GM19099 (cell line): Measurements from ENCODE around the gene CSMD2.

Experiments
- POLR2A ChIP-seq: IDR thresholded peaks from 3 replicates; pipeline ENCODE4 v1.6.1; 2011; ENCODE audit warnings: low read depth; ENCODE audit not compliant: insufficient read length; ENCODE audit errors: extremely low read depth

Gene CSMD2

DNA sequence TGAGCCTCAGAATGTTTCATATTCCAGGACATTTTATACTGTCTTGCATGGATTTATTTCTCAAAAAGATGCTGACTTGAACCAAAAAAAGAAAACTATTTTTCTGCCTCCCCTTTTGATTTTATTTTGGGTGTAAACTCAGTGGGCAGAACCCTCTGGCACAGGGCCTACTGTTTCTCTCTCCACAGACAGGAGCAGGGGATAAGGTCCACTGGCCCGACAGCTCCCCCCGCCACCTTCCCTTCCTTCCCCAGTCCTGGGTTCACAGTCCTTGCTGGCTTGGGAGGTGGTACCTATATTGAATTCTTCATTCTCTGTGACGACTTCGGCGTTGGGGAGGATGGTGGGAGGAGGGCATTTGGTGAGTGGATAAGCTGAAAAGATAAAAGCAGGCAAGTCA, 578.2 kb downstream of the CSMD2 start:
- TF ChIP-seq POLR2A: no peak

DNA sequence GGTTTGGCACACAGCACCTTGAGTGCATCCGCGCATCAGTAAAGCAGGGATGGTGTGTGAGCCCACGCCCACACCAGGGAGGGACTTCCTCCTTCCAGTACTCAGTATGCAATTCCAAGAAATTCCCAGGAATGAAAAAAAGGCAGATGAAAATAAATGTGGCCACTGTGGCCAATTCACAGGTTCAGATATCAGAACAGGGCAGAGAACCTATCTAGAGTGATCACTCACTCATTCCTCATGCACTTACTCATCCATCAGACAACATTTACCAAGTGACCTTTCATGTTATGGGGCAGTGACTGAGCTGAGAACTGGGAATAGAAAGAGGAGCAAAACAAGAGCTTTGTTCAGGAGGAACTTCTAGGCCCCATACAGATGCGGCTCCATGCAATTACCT, 578.9 kb downstream of the CSMD2 start:
- no peak for TF ChIP-seq POLR2A

DNA sequence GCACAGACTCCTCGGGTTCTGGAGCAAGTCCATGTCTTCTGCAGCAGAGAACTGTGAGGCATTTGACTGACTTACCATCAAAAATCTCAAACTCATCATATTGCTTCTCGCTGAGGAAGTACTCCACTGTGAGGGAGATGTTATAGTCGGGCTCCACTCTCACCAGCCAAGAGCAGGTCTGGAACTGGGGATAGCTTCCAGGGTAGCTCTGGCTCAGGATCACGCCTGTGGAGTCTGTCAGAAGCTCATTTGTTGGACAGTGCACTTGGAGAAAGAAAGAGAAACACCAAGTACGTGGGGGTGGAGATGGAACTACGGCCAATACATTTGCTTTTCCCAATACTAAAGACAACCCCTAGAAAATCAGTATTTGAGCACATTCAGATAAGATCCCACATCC, 581.5 kb downstream of the CSMD2 start:
- TF ChIP-seq POLR2A: no peak

DNA sequence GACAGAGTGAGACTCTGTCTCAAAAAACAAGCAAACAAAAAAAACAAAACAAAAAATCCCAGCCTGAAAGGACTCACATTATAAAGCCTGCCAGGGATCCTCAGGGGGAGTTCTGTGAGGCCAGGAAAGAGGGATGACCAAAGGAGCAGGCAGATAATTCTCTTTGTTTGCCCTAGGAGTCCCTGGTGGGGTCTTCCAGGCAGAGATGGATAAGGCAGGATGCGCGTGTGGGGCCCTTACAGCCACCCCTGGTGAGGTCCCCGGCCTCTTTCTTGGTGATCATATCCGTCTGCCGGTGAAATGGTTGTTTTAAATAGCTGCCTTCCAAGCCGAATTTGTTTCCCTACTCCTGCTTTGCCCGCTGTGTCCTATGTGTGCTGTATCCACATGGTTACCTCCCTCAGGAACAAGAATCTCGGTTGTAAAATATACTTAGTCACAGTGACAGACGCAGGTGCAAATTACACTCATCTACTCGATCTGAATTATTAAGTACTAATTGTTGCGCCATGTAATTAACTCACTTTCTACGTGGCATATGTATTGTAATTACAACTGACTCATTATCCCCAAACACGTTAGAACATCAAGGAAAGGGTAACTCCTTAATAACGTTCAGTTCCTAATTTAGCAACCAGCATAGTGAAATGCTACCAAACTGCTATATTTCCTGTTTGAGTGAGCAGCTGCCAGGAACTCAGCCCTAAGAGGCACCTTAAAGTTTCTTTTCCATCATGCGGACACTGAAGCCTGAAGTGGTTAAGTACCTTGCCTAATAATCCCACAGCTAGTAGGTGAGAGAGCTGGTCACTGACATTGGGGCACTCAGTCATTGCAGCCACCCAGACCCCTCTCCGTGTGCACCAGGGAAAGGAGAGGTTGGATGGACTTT, 586.2 kb downstream of the CSMD2 start:
- TF ChIP-seq POLR2A: no peak

DNA sequence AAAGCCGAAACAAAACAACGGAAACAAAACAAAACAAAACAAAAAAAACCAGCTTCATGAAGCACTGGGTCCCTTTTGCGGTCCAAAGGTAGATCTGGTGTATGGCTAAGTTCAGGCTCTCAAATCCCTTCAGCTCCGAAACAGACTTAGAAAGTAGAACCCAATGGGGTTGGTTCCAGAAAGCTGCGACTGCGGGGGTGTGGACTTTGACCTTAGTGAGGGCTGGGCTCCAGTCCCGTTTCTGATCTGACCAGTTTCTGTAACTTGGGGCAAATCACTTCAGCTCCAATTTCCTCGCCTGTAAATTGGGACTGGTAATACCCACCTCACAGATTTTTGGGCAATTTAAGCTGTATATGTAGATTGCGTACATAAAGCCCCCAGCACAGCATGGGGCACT, 587.4 kb downstream of the CSMD2 start:
- no peak for TF ChIP-seq POLR2A

DNA sequence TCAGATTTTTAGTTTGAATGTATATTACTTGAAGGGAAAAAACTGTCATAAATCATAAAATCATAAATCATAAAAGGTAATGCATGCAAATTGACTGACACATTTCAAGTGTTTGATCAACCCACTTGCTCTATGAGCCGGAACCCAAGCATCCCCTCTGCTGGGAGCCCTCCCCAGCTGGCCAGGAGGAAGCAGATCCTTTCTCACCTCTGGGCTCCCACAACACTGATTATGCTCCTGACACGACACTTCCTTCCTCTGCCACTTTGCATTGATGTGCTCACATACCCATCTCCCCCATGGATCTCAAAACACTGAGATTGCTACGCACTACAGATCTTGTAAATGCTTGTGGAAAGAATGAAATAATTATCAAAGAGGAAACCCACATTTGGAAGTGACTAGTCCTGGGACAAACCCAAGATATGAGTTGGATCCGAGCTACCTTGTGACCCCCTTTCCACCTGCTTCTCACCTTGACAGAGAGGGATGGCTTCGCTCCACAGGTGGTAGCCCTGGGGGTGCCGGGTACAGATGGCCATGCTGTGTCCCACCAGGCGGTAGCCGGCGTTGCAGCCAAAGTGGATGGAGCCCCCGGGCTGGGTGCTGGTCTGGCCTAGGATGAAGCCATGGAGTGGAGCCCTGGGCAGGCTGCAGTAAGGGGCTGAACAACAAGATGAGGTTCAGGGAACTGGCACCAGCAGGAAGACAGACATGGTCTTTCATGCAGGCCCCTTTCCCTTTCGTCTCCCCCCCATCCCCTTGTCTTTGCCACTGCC, 588.0 kb downstream of the CSMD2 start:
- TF ChIP-seq POLR2A: no peak

DNA sequence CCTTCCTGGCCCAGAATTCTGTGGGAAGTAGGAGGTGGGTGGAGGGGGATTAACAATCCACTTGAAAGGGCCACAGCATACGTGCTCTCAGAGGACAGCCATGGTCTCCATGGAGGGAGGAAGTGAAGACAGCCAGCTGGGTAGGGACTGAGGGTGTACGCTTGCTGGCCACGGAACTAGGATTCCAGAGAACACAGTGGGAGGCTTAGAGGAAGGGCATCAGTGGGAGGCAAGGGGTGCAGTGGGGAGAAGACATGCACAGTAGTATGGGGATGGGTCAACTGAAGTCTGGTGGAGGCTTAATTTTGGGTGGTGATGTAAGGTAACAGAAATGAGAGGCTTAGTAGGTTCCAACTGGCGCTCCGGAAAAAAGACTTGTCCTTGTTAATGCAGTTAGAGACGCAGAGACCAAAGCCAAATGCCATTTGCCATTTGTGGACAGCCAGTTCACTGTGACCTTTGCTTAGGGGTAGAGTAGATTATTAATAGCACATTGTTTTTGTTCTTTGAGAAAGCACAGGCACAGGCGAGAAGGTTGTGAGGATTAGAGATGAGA, 589.6 kb downstream of the CSMD2 start:
- TF ChIP-seq POLR2A: no peak

DNA sequence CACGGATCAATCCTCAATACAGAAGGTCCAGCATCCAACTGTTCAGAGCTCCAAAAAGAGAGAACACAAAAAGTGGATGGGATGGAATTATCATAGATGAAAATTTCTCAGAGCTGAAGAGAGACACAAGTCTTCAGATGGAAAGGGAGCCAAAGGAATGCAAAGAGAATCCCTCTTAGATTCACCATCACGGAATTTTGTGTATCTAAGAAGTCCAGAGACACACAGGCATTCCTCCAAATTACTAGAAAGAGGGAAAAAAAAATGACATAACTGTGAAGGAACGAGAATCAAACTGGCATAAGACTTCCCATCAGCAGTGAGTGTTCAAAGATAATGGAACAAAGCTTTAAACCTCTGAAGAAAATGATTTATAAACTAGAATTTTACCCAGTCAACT, 591.4 kb downstream of the CSMD2 start:
- no peak for TF ChIP-seq POLR2A

DNA sequence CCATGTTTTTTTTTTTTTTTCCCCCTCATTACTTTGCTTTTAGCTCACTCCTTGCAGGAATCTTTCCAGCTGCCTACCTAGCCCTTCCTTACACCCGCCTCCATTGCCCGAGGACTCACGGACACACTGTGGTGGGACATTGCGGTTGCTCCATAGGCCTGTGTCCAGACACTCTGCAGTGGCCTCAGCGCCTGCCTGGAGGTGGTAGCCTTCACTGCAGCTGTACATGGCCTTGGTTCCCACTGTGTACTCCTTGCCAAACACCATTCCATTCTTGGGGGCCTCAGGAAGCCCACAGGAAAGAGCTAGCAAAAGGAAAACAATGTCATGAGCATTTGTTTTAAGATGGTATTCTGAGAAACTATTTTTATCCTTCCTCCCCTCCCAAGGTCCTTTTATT, 592.6 kb downstream of the CSMD2 start:
- TF ChIP-seq POLR2A: no peak

DNA sequence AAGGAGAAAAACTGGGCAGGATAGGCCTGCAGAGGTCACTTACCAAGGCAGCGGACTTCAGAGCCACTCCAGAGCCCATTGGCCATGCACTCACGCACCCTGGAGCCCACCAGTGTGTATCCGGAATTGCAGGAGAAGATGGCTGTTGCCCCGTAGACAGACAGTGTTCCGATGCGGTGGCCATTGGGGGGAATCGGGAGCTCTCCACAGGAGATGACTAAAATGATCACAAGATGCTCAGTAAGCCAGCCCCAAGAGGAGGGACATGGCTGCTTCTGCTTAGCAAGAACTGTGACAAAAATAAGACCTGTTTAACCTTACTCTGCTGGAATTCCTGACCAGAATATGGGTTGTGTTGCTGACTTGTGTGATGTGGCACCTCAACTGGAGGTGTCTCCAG, 595.7 kb downstream of the CSMD2 start:
- TF ChIP-seq POLR2A: no peak

DNA sequence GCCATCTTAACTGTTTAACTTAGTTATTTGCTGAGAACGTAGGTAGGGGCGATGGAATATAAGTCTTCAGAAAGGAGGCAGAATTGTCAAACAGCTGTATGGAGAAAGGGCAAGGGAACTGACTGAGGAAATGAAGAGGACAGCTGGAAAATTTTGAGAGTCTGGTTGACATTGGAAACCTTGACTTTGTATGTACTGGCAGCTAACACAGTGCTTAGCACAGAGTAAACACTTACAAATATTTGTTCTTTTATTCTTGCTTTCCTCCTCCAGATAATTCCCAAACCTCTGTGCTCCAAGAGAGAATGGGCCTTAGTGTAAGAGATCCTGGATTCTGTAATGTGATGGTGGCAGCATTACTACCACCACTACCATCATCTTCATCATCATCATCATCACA, 601.3 kb downstream of the CSMD2 start:
- no peak for TF ChIP-seq POLR2A

DNA sequence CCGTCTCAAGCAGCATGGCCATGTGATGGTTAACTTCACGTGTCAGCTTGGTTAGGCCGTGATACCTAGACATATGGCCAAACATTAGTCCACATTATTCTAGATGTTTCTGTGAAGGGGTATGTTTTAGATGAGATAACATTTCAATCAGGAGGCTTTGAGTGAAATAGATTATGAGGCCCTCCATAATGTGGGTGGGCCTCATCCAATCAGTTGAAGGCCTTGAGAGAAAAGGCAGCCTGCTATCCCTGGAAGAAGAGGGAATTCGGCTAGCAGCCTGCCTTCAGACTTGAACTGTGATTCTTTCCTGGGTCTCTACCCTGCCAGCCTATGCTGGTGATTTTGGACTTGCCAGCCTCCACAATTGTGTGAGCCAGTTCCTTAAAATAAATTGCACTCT, 602.5 kb downstream of the CSMD2 start:
- TF ChIP-seq POLR2A: no peak

DNA sequence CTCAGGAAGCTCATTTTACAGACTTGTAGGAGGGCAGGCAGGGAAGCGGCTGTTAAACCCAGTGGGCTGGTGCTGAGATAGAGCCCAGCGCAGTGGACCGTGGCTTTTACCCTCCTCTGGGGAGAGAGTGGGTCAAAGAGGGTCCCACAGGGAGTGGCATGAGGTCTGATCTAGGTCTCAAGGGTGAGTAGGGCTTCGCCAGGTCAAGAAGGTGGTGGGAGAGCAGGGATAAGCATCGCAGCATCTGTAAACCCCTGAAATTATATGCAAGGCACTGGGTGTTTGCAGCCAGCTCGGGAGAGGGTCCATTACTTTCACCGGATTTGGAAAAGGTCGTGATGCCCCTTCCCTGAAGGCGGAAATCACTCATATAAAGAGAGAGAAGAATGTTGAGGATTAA, 603.5 kb downstream of the CSMD2 start:
- no peak for TF ChIP-seq POLR2A

DNA sequence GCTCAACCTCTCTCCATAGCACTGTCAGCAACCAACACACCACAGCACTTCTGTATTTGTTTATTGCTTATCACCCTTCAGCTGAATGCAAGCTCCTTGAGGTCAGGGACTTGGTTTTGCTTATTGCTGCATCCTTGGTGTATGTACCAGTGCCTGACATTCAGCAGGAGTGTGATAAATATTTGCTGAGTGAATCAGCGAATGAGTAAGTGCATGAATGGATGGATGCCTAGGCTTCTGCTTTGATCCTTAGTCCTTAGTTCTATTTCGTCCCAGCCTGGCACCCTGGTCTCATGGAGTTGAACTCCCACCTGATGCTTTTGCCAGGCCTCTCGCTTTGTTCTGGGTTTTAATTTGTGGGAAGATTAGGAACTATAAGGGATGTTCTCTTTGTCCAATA, 604.4 kb downstream of the CSMD2 start:
- no peak for TF ChIP-seq POLR2A

DNA sequence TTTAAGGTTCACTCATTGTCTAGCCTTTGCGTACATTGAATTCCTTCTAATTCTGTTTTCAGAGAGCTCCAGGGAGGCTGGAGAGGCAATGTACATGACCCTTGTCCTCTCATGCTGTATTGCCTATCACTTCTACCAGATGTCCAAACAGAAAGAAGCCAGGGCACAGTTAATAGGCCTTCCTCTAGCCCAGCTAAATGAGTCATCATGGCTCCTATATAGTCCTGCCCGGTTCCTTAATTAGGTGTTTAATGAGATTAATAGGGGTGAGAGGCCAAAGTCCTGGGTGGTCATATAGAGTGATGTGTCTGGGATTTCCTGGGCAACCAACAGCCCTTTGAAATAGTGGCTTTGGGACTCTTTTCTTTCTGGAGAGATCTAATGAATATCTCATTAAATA, 616.3 kb downstream of the CSMD2 start:
- no peak for TF ChIP-seq POLR2A

DNA sequence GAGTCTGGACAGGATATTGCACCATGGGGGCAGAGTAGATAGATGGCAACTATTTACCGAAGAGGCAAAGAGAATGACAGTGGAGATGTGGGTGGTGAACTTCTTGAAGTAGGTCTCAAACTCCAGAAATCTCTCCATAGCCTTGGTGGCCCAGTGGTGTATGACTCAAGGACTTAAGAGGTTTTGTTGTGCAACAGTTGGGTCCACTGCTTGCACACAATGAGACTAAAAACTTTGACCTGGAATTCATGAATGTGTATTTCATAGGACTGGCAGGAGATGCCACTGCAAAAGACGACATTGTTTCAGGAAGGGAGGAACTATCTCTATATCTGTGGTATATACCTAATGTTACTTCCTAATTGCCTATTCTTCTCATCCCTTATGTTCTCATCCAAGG, 616.7 kb downstream of the CSMD2 start:
- no peak for TF ChIP-seq POLR2A

DNA sequence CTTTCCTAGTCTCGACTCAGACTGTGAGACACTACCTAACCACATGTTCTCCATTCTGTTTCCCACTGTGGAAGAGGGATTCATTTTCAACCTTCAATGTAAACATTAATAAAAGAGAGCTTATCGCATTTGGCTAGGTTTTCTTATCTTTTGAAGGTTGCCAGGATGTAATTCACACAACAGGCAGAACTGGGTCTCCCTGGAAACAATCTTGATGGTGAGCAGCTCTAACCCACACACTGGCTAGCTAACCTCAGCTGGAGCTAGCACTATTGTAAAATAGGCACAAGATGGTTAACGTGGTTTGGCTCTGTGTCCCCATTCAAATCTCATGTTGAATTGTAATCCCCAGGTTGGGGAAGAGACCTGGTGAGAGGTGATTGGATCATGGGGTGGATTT, 617.5 kb downstream of the CSMD2 start:
- no peak for TF ChIP-seq POLR2A

DNA sequence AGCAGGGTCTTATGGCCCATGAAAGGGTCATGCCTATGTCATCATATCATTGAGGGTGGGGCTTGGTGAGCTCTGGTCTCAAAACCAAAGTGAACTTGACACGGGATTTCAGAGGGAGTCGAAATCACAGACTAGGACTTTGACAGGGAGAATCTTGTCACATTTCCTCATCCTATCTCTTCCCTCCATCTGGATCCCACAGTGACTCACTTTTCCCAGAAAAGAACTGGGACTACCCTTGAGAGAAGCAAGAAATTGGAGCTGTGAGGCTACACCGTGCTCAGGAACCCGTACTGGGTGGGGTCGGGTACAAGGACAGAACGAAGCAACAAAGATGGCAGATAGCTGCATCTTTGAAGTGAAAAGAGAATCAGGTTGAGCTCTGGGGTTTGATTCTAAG, 623.1 kb downstream of the CSMD2 start:
- TF ChIP-seq POLR2A: no peak
